Lung (tissue), 12 donors: Measurements from ENCODE around the gene CYP3A7. TPM values are rescaled to one million over a fixed set of nuclear protein-coding genes. Genes with fewer than 3 reads are reported as not detected.

ENCODE experiments used
- ATAC-seq: fragments of 200-7000 bp; cut with Tn5 transposase; one replicate; pipeline ENCODE4 v1.9.1; 2020; ENCODE audit warnings: moderate number of reproducible peaks; ENCODE audit not compliant: insufficient read depth, low FRiP score
- DNase-seq, 3 donors: peaks; one replicate each; pipeline ENCODE4 v3.0.0-alpha.2; 2013 to 2017
- H3K27ac ChIP-seq, 2 donors: one replicate each; pipeline ENCODE4 v1.5.1; 2013; ENCODE audit warnings: mild to moderate bottlenecking in 2 of 2, moderate library complexity in 2 of 2, control low read depth in 1 of 2, inconsistent platforms in 1 of 2, low read depth in 1 of 2, low read length in 1 of 2
- H3K27me3 ChIP-seq, 3 donors: one replicate each; pipeline ENCODE4 v1.5.1; 2013; ENCODE audit warnings: low read length in 2 of 3; ENCODE audit not compliant: control insufficient read depth in 3 of 3, insufficient read depth in 3 of 3
- H3K36me3 ChIP-seq, 4 donors: one replicate each; pipeline ENCODE4 v1.5.1; 2013; ENCODE audit warnings: low read length in 4 of 4, mild to moderate bottlenecking in 1 of 4, moderate library complexity in 1 of 4; ENCODE audit not compliant: control insufficient read depth in 4 of 4, insufficient read depth in 4 of 4
- H3K4me1 ChIP-seq, 5 donors: one replicate each; pipeline ENCODE4 v1.5.1; 2013; ENCODE audit warnings: low read length in 5 of 5, mild to moderate bottlenecking in 2 of 5, moderate library complexity in 1 of 5; ENCODE audit not compliant: control insufficient read depth in 5 of 5, insufficient read depth in 5 of 5
- H3K4me3 ChIP-seq: one replicate; pipeline ENCODE4 v1.5.1; 2013; ENCODE audit warnings: mild to moderate bottlenecking, control low read depth, moderate library complexity
- H3K9ac ChIP-seq, 2 donors: one replicate each; pipeline ENCODE4 v1.5.1; 2013; ENCODE audit warnings: low read length in 2 of 2, control low read depth in 1 of 2; ENCODE audit not compliant: insufficient read depth in 1 of 2
- H3K9me3 ChIP-seq, 4 donors: one replicate each; pipeline ENCODE4 v1.5.1; 2013; ENCODE audit warnings: low read length in 3 of 4, mild to moderate bottlenecking in 1 of 4, moderate library complexity in 1 of 4; ENCODE audit not compliant: control insufficient read depth in 4 of 4, insufficient read depth in 3 of 4
- CTCF ChIP-seq: IDR thresholded peaks from 2 replicates; pipeline ENCODE4 v1.5.1; 2012; ENCODE audit warnings: mild to moderate bottlenecking; ENCODE audit errors: control extremely low read depth, extremely low read depth
- WGBS, 2 donors: extraction: QIAGEN DNeasy Blood & Tissue Kit; methylation state at CpG; one replicate each; pipeline ENCODE4 v1.1.7; 2013; 5-methylcytosine and 5-hydroxymethylcytosine counted together
- polyA plus RNA-seq, 2 donors: library from polyadenylated mRNA; stranded (reverse); fragments of 200-250 nt; gene quantifications; one replicate each; pipeline ENCODE4 v1.2.1, GENCODE V29; 2013
- total RNA-seq, 2 donors: library from RNA; depleted of rRNA in 1 of 2; stranded (reverse); fragments of >200 nt in 1 of 2; gene quantifications; one replicate each; pipeline ENCODE4 v1.2.1, GENCODE V29; 2014 to 2021
- donor health status: control.
- donor health status: control.
- donor health status: Bipolar disorder and iron deficiency.
- donor health status: healthy.
- donor health status: DM: yes; HTN: yes; CAD: no.

CYP3A7 gene
- total and polyA plus RNA-seq, 4 donors, result 0.19 to 0.71 (median 0.44) TPM

- ATAC-seq (no peak), DNase-seq (no peak)
- H3K4me1 ChIP-seq, result peaks cover 0 to 3% (median 0%) of the 10 kb centered on the region in 5 donors
- no peak overlapping the region for H3K27ac ChIP-seq
- no peak overlapping the region for H3K4me3 ChIP-seq
- H3K9me3 ChIP-seq, result peaks cover 0 to 2% (median 0%) of the 10 kb centered on the region in 4 donors
- H3K36me3 ChIP-seq, result peaks cover 0 to 1% (median 0%) of the 10 kb centered on the region in 4 donors
- TF ChIP-seq CTCF, result no peak
- 93 to 95% methylated on average over 4 of the region's 4 CpGs for WGBS, 2 donors
- H3K27me3 ChIP-seq, result no peaks in the 10 kb centered on the region
- H3K9ac ChIP-seq, result no peak overlapping the region
Measured at GRCh38 chr7:99742737-99743394, 7.9 kb upstream of the CYP3A7 start.

- DNase-seq (no peak), ATAC-seq (no peak)
- Histone ChIP-seq H3K9ac (no peak overlapping the region), H3K4me1 (peaks cover 0 to 3% (median 0%) of the 10 kb centered on the region in 5 donors), H3K9me3 (peaks cover 0 to 2% (median 0%) of the 10 kb centered on the region in 4 donors), H3K4me3 (no peak overlapping the region), H3K36me3 (peaks cover 0 to 1% (median 0%) of the 10 kb centered on the region in 4 donors), H3K27me3 (no peaks in the 10 kb centered on the region), H3K27ac (peak overlapping the region in 1 of 2 donors; percentile 6)
- no peak for TF ChIP-seq CTCF
- 85 to 100% methylated on average over 2 of the region's 2 CpGs for WGBS, 2 donors
Measured at GRCh38 chr7:99741441-99741795, 6.4 kb upstream of the CYP3A7 start.

- DNase-seq (peak in 2 of 3 donors; percentile 8 to 62), ATAC-seq (peak; percentile 67)
- peaks cover 0 to 2% (median 0%) of the 10 kb centered on the region in 4 donors for H3K9me3 ChIP-seq
- 60 to 70% methylated on average over 5 of the region's 5 CpGs for WGBS, 2 donors
- H3K36me3 ChIP-seq, result peaks cover 0 to 1% (median 0%) of the 10 kb centered on the region in 4 donors
- H3K4me3 ChIP-seq, result no peak overlapping the region
- peaks cover 0 to 3% (median 0%) of the 10 kb centered on the region in 5 donors for H3K4me1 ChIP-seq
- TF ChIP-seq CTCF, result no peak
- H3K9ac ChIP-seq, result no peak overlapping the region
- H3K27me3 ChIP-seq, result no peaks in the 10 kb centered on the region
- peak overlapping the region in 1 of 2 donors; percentile 6 for H3K27ac ChIP-seq
Measured at GRCh38 chr7:99740573-99741440, 5.8 kb upstream of the CYP3A7 start.
